Skeletal muscle cell (primary cell): ENCODE data around the gene SLC5A11.
A peak's percentile ranks its signal among the peaks of the same experiment; 100 is the strongest.

Experiments used
- DNase-seq: peaks from one replicate; pipeline ENCODE4 v3.0.0-alpha.2; 2010; ENCODE audit warnings: low read depth
- H3K4me3 ChIP-seq: 2 replicates; pipeline ENCODE4 v1.5.1; 2011; ENCODE audit warnings: low read depth, mild to moderate bottlenecking, control low read depth, low read length, moderate library complexity

The SLC5A11 gene

DNA sequence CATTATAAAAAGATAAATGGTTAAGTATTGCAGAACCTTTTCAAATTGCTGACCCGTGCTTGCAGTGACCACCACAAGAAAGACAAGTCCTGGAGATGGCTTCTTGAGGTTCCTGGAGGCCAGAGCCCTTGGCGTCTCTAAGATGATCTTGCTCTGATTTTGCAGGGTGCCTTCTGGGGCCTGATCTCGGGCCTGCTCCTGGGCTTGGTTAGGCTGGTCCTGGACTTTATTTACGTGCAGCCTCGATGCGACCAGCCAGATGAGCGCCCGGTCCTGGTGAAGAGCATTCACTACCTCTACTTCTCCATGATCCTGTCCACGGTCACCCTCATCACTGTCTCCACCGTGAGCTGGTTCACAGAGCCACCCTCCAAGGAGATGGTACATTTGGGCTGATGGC is 63.0 kb downstream of the SLC5A11 start:
- DNase-seq, result no peak

DNA sequence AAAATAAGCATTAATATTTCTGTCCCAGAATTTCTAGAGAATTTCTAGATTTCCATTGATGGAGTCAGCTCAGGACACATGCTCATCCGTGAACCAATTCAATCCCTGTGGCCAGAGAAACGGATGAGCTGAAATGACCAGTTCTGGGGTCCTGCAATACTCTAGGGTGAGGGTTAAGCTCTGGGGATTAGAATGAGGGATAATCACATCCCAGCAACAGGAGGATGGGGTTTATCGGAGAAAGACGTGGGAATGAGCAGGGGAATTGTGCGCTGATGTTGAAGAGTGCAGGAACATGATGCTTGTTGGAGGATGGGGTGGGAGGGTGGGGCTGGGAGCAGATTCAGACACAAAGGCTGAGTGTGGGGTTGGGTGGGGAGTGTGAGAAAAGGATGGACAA is 64.1 kb downstream of the SLC5A11 start:
- no peak for DNase-seq

More for the DNA sequence above, 63.0 kb downstream of the SLC5A11 start:
- no peak overlapping the region for H3K4me3 ChIP-seq

DNA sequence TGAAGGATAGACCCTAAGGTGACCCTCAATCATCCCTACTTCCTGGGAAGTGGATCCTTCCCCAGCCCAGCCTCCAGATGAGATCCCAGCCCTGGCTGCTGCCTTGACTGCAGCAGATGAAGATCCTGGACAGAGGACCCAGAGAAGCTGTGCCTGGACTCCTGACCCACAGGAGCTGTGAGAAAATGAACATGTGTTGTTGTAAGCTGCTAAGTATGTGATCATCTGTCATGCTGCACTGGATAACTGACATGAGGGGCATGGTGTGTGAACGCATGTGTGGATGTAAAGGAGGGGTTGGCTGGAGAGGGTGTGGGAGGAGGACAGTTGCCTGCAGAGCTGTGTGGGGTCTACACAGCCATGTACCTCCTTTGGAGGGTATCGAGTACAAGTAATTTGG is 69.3 kb downstream of the SLC5A11 start:
- no peak overlapping the region for H3K4me3 ChIP-seq
- no peak for DNase-seq

More for the DNA sequence above, 64.1 kb downstream of the SLC5A11 start:
- no peak overlapping the region for H3K4me3 ChIP-seq

DNA sequence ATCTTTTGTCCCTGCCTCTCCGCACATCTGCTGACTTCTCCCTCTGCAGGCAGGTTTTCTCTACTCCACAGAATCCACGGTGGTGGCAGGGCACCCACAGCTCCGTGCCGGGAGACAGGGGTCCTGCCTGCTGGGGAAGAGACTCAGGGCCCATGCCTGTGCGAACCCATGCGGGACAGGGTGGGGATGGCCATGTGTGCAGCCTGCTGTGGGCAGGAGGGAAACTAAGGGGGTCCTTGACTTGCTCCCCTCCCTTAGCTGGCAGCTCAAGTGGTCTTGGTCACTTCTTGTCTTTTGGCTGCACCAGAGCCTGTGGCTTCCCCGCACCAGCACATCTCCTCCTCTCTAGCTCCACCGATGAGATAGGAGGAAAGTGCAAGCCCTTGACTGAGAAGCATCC is 69.8 kb downstream of the SLC5A11 start:
- H3K4me3 ChIP-seq, result no peak overlapping the region
- DNase-seq, result no peak

DNA sequence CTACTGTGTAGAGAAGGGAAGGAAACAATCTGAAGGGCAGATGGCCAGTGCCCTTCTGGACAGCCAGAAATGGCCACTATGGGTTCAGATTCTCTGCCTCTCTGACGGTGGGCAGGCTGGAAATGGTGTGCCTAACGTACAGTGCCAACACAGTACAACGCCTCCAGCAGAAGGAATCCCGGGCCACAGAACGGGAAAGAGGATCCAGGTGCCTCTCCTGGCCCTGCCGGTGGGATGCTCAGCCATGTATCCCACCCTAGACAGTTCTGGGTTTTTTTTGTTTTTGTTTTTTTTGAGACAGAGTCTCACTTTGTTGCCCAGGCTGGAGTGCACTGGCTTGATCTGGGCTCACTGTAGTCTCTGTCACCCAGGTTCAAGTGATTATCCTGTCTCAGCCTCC is 71.5 kb downstream of the SLC5A11 start:
- no peak overlapping the region for H3K4me3 ChIP-seq
- no peak for DNase-seq

DNA sequence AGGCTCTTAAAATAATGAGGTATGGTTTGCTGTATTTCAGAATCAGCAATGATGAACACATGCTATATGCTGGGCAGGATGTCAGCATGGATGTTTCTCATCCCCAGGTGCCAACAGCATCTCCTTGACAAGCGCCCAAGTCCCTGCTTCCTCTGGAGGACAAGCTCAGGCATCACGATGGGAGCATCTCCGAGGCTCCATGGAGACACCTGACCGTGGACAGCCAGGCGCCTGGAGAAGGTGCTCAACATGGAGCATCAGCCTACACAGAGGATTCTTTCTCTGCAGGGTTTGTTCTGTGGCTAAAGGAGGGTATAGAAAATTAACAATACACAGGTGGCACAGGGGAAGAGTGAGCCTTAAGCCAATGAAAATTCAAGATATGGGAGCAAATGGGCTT is 72.1 kb downstream of the SLC5A11 start:
- H3K4me3 ChIP-seq, result no peak overlapping the region
- DNase-seq, result no peak

DNA sequence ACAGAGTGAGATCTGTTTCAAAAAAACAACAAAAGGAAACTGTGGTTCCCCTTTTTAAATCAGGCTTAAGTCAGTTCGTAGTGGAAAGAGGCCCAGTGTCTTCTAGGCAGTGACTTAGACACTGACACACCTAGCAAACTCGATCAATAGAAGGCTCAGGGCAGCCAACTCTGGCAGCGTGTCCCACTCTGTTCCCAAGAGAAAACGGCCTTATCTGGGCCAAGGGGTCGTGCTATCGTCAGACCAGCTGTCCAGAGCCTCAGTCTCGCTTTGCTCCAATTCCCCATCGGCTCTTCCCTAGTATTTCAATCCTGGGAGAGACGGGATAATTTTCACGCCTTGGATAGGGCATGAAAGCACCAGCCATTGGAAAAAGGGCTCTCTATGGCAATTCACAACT is 72.9 kb downstream of the SLC5A11 start:
- H3K4me3 ChIP-seq, result no peak overlapping the region
- no peak for DNase-seq

DNA sequence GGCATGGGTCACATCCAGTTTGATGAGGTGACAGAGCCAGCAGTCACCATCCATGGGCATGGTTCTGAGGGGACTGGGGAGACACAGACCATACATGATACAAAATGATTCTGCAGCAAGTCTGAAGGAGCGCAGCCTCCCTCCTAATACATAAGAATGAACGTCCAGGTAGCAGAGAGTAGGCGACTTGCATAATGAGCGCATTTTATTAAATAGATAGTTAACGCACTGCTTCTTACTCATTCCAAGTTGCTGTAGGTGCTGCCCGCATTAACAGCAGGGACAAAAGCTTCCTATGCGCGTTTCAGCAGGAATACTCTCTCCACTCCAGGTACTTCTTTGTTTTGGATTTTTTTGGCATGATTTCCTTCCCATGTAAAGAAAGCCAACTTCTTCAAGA is 73.8 kb downstream of the SLC5A11 start:
- no peak for DNase-seq
- H3K4me3 ChIP-seq, result no peak overlapping the region

DNA sequence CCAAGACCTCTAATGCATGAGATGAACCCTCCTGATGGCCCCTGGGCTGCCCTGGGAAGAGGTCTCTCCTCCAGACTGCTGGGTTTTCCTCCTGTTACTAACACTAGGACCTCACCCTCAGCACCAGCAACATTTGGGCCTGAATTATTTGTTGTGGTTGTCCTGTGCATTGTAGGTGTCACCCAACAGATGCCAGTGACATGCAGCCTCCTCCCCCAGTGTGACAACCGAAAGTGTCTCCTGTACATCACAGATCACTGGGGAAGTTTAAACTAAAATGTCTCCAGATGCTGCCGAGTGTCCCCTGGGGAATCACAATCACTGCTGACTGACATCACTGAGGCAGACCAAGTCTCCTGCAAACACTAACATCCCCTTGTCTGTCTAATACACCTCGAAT is 74.8 kb downstream of the SLC5A11 start:
- no peak overlapping the region for H3K4me3 ChIP-seq
- no peak for DNase-seq

DNA sequence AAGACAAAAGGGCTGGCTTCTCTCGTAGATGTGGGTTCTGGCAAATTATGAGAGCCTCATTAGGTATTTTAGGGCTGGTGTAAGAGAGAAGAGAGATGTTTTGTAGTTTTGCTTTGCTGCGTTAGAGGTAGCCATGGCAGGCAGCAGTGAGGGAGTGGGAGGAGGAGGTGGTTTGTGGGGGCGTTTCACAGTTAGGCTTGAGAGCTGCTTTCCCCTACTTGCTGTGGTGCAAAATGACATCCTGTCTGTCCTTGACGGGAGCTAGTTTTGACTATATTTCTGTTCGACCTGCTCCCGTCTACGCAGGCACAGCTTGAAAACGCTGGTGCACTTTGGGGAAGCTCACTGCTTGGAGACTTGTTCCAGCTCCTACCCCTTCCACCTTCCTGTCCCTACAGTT is 75.5 kb downstream of the SLC5A11 start:
- no peak overlapping the region for H3K4me3 ChIP-seq
- DNase-seq, result no peak

DNA sequence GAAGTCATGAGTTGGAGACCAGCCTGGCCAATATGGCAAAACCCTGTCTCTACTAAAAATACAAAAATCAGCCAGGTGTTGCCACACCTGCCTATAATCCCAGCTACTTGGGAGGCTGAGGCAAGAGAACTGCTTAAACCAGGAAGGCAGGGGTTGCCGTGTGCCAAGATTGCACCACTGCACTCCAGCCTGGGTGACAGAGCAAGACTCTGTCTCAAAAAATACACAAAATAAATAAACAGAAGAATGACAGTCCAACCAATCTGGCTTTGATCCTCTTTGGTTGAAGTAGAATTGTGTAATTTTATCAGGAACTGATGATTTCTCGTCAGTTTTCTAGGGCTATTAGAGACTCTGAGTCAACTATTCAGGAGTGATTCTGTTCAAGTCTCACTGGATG is 79.4 kb downstream of the SLC5A11 start:
- no peak overlapping the region for H3K4me3 ChIP-seq
- DNase-seq, result no peak

DNA sequence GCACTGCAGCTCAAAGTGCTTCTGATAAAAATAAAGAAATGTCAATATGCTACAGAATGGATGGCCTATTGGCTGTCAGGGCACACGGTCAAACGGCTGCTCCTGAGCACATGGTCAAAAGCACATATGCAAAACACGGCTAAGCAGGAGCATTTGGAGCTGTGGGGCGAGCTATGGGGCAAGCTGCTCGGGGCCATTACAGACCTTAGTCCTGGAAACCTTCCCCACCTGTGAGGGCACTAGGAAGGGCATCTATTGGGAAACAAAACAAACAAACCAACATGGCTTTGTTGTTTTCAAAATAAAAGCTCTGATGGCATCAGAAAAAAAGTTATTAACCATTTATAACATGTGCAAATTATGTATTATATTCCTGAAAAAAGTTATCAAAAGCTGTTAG is 83.6 kb downstream of the SLC5A11 start:
- no peak for DNase-seq
- H3K4me3 ChIP-seq, result no peak overlapping the region

DNA sequence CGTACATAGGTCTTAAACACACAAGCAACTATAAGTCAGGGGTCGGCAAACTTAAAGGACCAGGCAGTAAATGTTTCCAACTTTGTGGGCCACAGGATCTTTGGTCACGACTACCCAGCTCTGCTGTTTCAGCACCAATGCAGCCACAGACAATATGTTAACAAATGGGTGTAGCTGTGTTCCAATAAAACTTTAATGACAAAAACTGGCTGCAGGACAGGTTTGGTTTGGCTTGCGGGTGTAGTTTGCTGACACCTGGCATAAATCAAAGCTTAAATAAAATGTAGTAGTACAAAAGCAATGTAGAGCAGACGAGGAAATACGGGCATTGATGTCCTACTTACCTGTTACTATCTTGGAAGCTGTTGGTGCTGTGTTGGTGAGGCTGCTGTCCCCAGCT is 84.7 kb downstream of the SLC5A11 start:
- DNase-seq, result no peak
- H3K4me3 ChIP-seq, result no peak overlapping the region

DNA sequence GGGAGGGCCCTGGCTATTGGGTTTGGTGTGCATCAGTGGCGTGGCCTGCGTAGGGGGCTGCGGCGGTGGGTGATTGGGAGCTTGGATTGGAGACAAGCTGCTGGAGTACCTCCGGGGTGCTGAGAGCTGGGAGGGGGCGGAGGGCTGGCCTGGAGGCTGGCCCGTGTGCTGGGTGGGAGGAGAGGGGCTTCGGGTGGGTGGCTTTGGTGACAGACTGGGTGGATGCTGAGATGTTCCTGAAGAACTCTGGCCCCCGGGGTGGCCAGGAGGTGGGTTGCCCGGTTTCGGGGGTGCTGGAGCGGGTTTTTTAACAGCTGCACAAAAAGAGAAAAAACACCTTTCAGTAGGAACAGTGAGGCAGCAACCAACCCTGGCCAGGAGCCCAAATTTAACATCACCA is 85.3 kb downstream of the SLC5A11 start:
- DNase-seq, result no peak
- no peak overlapping the region for H3K4me3 ChIP-seq

DNA sequence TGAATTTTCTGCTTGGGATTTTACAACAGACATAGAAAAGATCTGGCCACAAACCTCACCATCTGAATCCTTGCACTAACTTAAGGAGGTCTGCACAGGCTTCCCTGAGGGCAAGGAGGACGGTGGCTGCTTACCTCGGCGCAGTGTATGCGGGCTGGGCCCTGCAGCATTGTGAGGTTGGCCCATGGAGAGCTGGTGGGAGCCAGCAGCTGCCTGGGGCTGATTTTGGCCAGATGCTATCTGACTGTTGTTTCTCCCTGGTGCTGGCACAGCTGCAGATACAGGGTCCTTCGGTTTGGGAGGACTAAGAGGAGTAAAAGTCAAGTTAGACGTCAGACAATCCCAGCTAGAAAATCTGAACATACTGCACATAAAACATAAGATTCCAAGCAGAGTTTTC is 89.6 kb downstream of the SLC5A11 start:
- no peak overlapping the region for H3K4me3 ChIP-seq

DNA sequence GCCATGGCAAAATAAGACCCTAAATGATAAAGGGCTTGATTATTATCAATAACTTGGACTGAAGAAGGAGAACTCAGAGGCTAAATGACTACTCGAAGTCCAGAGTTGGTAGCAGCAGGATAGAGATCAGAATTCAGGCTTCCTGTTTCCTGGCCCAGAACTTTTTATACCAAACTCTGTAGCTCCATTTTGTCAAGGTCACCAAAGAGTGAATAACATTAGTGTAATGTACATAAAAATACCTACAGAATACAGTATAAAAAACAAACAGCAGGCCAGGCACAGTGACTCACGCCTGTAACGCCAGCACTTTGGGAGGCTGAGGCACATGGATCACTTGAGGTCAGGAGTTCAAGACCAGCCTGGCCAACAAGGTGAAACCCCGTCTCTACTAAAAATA is 90.4 kb downstream of the SLC5A11 start:
- DNase-seq, result no peak
- no peak overlapping the region for H3K4me3 ChIP-seq

More for the DNA sequence above, 89.6 kb downstream of the SLC5A11 start:
- no peak for DNase-seq

DNA sequence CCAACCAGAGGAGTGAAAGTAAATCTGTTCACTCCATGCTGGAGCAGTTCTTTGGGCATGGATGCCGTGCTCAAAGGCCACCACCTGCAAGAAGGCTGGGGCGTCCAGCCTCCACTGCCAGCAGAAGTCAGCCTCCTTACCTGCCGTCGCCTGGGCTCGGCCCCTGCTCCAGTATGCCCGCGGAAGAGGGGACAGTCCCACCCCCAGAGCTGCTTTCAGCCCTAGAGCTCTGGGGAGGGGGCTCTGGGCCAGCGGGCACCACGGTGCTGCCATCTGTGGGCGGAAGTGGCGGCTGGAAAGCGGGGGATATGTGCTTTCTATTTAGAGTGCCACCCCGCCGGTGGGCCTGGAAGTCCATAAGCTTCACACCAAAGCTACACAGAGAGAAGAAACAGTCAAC is 93.5 kb downstream of the SLC5A11 start:
- no peak overlapping the region for H3K4me3 ChIP-seq
- DNase-seq, result no peak

DNA sequence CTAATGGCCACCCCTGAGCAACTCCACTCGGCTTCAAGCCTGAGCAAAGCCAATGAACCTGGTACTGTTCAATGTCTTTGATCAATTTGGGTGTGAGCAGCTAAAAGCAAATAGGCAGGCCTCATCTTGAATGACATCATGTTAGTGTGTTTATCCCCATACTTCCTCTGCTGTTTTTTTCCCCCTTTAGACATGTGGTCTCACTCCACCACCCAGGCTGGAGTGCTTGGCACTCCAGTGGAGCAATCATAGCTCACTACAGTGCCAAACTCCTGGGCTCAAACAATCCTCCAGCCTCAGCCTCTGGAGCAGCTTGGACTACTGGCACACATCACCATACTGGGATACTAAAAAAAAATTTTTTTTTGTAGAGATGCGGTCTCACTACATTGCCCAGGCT is 94.0 kb downstream of the SLC5A11 start:
- no peak overlapping the region for H3K4me3 ChIP-seq
- DNase-seq, result no peak

DNA sequence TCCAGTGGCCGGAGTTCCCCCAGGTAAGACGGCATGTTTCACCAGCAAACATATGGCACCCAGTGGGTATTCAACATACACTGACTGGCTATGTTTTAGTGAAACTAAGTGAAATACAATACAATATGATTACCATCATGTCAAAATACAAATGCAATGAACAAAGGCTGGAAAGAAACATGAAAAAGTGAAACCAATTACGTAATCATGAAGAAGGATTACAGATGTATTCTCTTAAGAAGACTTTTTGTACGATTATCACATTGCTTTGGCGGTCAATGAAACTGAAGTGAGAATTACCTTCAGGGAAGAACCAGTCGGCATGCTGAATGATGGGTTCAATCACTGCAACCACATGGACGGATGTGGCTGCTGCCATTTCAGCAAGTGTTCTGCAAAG is 97.7 kb downstream of the SLC5A11 start:
- no peak overlapping the region for H3K4me3 ChIP-seq
- DNase-seq, result no peak

DNA sequence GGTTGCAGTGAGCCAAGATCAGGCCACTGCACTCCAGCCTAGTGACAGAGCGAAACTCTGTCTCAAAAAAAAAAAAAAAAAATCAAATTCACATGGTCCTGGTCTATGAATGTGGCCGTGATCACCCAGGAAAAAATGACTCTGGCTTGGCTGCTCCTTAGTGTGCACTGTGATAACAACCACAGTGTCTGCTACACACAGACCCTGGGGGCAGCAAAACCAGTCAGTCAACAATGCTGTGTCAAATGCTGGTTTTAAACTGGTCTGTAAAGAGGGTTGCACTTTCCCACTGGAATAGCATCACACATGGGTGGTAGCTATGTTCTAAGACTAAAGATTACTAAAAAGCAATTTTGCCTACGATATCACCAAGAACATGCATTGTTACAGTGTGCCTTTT is 98.4 kb downstream of the SLC5A11 start:
- DNase-seq, result no peak
- H3K4me3 ChIP-seq, result no peak overlapping the region

DNA sequence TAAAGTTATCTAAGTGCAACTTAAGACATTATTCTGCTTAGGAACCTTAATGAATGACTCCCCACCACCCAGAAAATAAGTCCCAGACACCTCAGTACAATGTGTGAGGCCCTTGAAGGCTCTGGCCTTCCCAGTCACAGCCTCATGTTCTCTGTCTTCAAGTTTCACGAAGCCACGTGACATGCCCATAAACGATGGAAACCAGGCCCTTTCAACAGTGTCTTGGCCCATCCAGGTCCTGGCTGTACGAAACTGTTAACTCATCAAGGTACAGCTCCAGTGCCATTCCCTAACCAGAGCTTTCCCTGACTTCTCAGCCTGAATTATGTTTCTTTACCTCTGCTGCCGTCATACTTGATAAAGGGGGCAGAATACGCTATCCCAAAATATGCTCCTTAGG is 100.4 kb downstream of the SLC5A11 start:
- DNase-seq, result no peak
- H3K4me3 ChIP-seq, result no peak overlapping the region

DNA sequence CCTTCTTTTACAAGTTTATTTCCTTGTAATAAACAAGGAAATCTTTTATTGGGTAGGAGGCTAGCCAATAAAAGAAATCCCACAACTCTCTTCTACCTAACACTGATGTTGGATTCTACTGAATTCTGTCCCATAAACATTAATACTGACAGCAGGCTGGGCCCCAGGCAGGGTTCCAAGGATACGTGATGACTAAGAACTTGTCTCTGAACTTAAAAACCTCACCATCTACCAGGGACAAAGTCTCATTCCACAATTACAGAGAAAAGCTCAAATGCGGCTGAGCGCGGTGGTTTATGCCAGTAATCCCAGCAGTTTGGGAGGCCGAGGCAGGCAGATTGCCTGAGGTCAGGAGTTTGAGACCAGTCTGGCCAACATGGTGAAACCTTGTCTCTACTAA is 104.5 kb downstream of the SLC5A11 start:
- H3K4me3 ChIP-seq, result no peak overlapping the region
- DNase-seq, result peak; percentile 14
